HCT116 (cell line): Measurements from ENCODE around the gene DHRS12. TPM values are rescaled to one million over a fixed set of nuclear protein-coding genes. Genes with fewer than 3 reads are reported as not detected.

Experiments used
- ATAC-seq: fragments of 200-7000 bp; cut with Tn5 transposase; 2 replicates; pipeline ENCODE4 v1.9.1; 2020; ENCODE audit warnings: mild to moderate bottlenecking, moderate library complexity
- BruUV-seq: library from RNA; stranded (reverse); fragments of 400-500 nt; replicated peaks from 2 replicates; lab custom pipeline; 2021; lab: Mats Ljungman, UMichigan
- CTCF ChIA-PET: fragments of 300-600 bp; sonication (Branson Sonifier 250); formaldehyde crosslinking; loops from one replicate; lab custom pipeline; 2021; ENCODE audit warnings: antibody characterized with exemption; lab: Charles Lee
- POLR2A ChIA-PET: fragments of 300-600, 350-600 bp; sonication (Branson Sonifier 250); formaldehyde crosslinking; loops from one replicate; lab custom pipeline; 2021; ENCODE audit warnings: antibody characterized with exemption; lab: Charles Lee
- RAD21 ChIA-PET, 2 experiments: fragments of 300-600 bp; sonication (Branson Sonifier 250); formaldehyde crosslinking; loops; one replicate each; lab custom pipeline; 2023; ENCODE audit warnings: low total read pairs in 2 of 2; ENCODE audit not compliant: uncharacterized antibody in 2 of 2, unreplicated experiment in 2 of 2, low non-redundant PET in 1 of 2; lab: Charles Lee
- DNase-seq: peaks from one replicate; pipeline ENCODE4 v3.0.0-alpha.2; 2010; ENCODE audit warnings: low read depth, low spot score
- H2AFZ ChIP-seq: fragments of 200-600 bp; shearing (Covaris generic), sonication (generic); 2 replicates; pipeline ENCODE4 v1.6.1; 2017; ENCODE audit warnings: low read depth, mixed run types, mixed read lengths, antibody characterized with exemption, low read length; ENCODE audit not compliant: poor library complexity, severe bottlenecking
- H3K27ac ChIP-seq: 2 replicates; pipeline ENCODE4 v1.5.1; 2012; ENCODE audit warnings: low read depth, low read length
- H3K27me3 ChIP-seq: fragments of 200-600 bp; sonication (generic); 2 replicates; pipeline ENCODE4 v1.6.1; 2016; ENCODE audit warnings: mixed run types, low read length, mixed read lengths; ENCODE audit not compliant: insufficient read depth
- H3K36me3 ChIP-seq, 2 experiments: fragments of 200-500 bp in 1 of 2; fragments of 200-600 bp in 1 of 2; sonication (Bioruptor generic) in 1 of 2; sonication (generic) in 1 of 2; 2 replicates each; pipeline versions ENCODE4 v1.5.1 to v1.6.1; 2014 to 2016; ENCODE audit warnings: low read length in 2 of 2, inconsistent platforms in 1 of 2, mixed read lengths in 1 of 2, mixed run types in 1 of 2; ENCODE audit not compliant: insufficient read depth in 2 of 2, control insufficient read depth in 1 of 2
- H3K4me1 ChIP-seq, 2 experiments: fragments of 200-600 bp in 1 of 2; sonication (generic) in 1 of 2; 2 replicates each; pipeline versions ENCODE4 v1.5.1 to v1.6.1; 2012 to 2017; ENCODE audit warnings: low read length in 2 of 2, inconsistent platforms in 1 of 2, mild to moderate bottlenecking in 1 of 2, mixed read lengths in 1 of 2, mixed run types in 1 of 2, moderate library complexity in 1 of 2; ENCODE audit not compliant: insufficient read depth in 2 of 2, control insufficient read depth in 1 of 2
- H3K4me2 ChIP-seq: fragments of 200-600 bp; sonication (generic); 2 replicates; pipeline ENCODE4 v1.6.1; 2017; ENCODE audit warnings: mixed run types, low read length, mixed read lengths
- H3K4me3 ChIP-seq, 2 experiments: fragments of 200-600 bp in 1 of 2; sonication (generic) in 1 of 2; replicated peaks in 1 of 2; 2 replicates each; pipeline ENCODE4 v1.5.1; 2011 to 2016; ENCODE audit warnings: low read length in 2 of 2, control low read depth in 1 of 2, low read depth in 1 of 2, mild to moderate bottlenecking in 1 of 2, mixed read lengths in 1 of 2, mixed run types in 1 of 2
- H3K79me2 ChIP-seq: fragments of 200-600 bp; sonication (generic); 2 replicates; pipeline ENCODE4 v1.6.1; 2017; ENCODE audit warnings: mild to moderate bottlenecking, mixed run types, low read length, moderate library complexity, mixed read lengths; ENCODE audit not compliant: insufficient read depth
- H3K9ac ChIP-seq: fragments of 200-600 bp; sonication (generic); 2 replicates; pipeline ENCODE4 v1.6.1; 2016; ENCODE audit warnings: low read length, mixed read lengths
- H3K9me2 ChIP-seq: fragments of 200-600 bp; sonication (generic), shearing (Covaris generic); 2 replicates; pipeline ENCODE4 v1.6.1; 2017; ENCODE audit warnings: mixed run types, mild to moderate bottlenecking, moderate library complexity; ENCODE audit not compliant: insufficient read depth
- H3K9me3 ChIP-seq, 2 experiments: fragments of 200-500 bp in 1 of 2; fragments of 200-600 bp in 1 of 2; sonication (Bioruptor generic) in 1 of 2; sonication (generic) in 1 of 2; 2 replicates each; pipeline ENCODE4 v1.6.1; 2014 to 2017; ENCODE audit warnings: low read length in 2 of 2, mixed read lengths in 2 of 2, inconsistent platforms in 1 of 2, low read depth in 1 of 2, mild to moderate bottlenecking in 1 of 2, mixed run types in 1 of 2, moderate library complexity in 1 of 2; ENCODE audit not compliant: control insufficient read depth in 1 of 2, insufficient read depth in 1 of 2
- H4K20me1 ChIP-seq: fragments of 200-600 bp; sonication (generic), shearing (Covaris generic); 2 replicates; pipeline ENCODE4 v1.6.1; 2017; ENCODE audit warnings: mixed run types, mild to moderate bottlenecking, moderate library complexity; ENCODE audit not compliant: insufficient read depth
- CBX3 ChIP-seq: IDR thresholded peaks from 2 replicates; pipeline ENCODE4 v1.6.1; 2012; ENCODE audit warnings: low read depth
- CEBPB ChIP-seq: IDR thresholded peaks from 2 replicates; pipeline ENCODE4 v1.6.1; 2012; ENCODE audit warnings: low read depth
- CTCF ChIP-seq, 3 experiments: fragments of 200-600 bp in 1 of 3; sonication (generic) in 1 of 3; IDR thresholded peaks in 2 of 3; conservative IDR thresholded peaks in 1 of 3; 2 replicates each; pipeline ENCODE4 v1.5.1; 2012 to 2017; ENCODE audit warnings: low read depth in 2 of 3, low read length in 2 of 3, antibody characterized with exemption in 1 of 3, borderline replicate concordance in 1 of 3, control low read depth in 1 of 3, mild to moderate bottlenecking in 1 of 3, mixed read lengths in 1 of 3, mixed run types in 1 of 3, moderate library complexity in 1 of 3; ENCODE audit not compliant: insufficient read depth in 1 of 3
- EGR1 ChIP-seq: IDR thresholded peaks from 2 replicates; pipeline ENCODE4 v1.6.1; 2012; ENCODE audit warnings: low read depth
- EZH2 ChIP-seq: fragments of 200-600 bp; sonication (generic); IDR thresholded peaks from 2 replicates; pipeline ENCODE4 v1.6.1; 2017; ENCODE audit warnings: antibody characterized with exemption, mixed run types
- EZH2phosphoT487 ChIP-seq: fragments of 200-600 bp; IDR thresholded peaks from 2 replicates; pipeline ENCODE4 v1.6.1; 2018; ENCODE audit warnings: antibody characterized with exemption, borderline replicate concordance
- FOSL1 ChIP-seq: IDR thresholded peaks from 2 replicates; pipeline ENCODE4 v1.6.1; 2012; ENCODE audit warnings: low read depth
- POLR2A ChIP-seq: IDR thresholded peaks from 2 replicates; pipeline ENCODE4 v1.7.0; 2011; ENCODE audit warnings: borderline replicate concordance; ENCODE audit not compliant: insufficient read depth, insufficient read length; ENCODE audit errors: extremely low read depth
- POLR2AphosphoS5 ChIP-seq: IDR thresholded peaks from 2 replicates; pipeline ENCODE4 v1.6.1; 2011; ENCODE audit warnings: mild to moderate bottlenecking, low read depth, low read length, moderate library complexity
- RAD21 ChIP-seq: IDR thresholded peaks from 2 replicates; pipeline ENCODE4 v1.6.1; 2012; ENCODE audit warnings: low read depth, mild to moderate bottlenecking
- SP1 ChIP-seq: IDR thresholded peaks from 2 replicates; pipeline ENCODE4 v1.6.1; 2012; ENCODE audit warnings: low read depth
- TCF7L2 ChIP-seq: IDR thresholded peaks from 2 replicates; pipeline ENCODE4 v1.7.0; 2011; ENCODE audit warnings: borderline replicate concordance, inconsistent platforms; ENCODE audit not compliant: insufficient read depth, insufficient read length; ENCODE audit errors: extremely low read depth
- ZBTB33 ChIP-seq: IDR thresholded peaks from 2 replicates; pipeline ENCODE4 v1.6.1; 2011; ENCODE audit warnings: mild to moderate bottlenecking, low read length, moderate library complexity; ENCODE audit not compliant: insufficient replicate concordance; ENCODE audit errors: extremely low read depth
- ZNF274 ChIP-seq: fragments of 200-500 bp; sonication (Bioruptor generic); IDR thresholded peaks from 2 replicates; pipeline ENCODE4 v1.6.1; 2014; ENCODE audit warnings: mild to moderate bottlenecking, low read depth, low read length, inconsistent platforms
- intact Hi-C: fragments of 100-400 bp; cut with micrococcal nuclease; formaldehyde crosslinking; loops from 2 replicates; pipeline ENCODE4 v1.10.0; 2022
- total RNA-seq: library from RNA; stranded (reverse); gene quantifications from one replicate; pipeline ENCODE4 v1.2.1, GENCODE V29; 2021; ENCODE audit not compliant: unreplicated experiment

Gene DHRS12
- total RNA-seq, 1 experiment from 2014 or later, result 3.9 TPM

GRCh38 chr13:51768976-51769375 lies 35.0 kb downstream of the DHRS12 start:
- POLR2A ChIA-PET, result no interaction called here
- no TSS peak for BruUV-seq
- no peak for TF ChIP-seq CTCF (IDR thresholded peaks at IDR 0.05 in 2 of 3, conservative IDR thresholded peaks at IDR 0.05 in 1 of 3; ENCODE audit: borderline replicate concordance in 1 of 3, insufficient read depth in 1 of 3, low read depth in 2 of 3, low read length in 2 of 3)
- TF ChIP-seq CBX3, result no peak

GRCh38 chr13:51768378-51768921 lies 35.5 kb downstream of the DHRS12 start:
- BruUV-seq, result no TSS peak
- POLR2A ChIA-PET, result no interaction called here
- Histone ChIP-seq H3K27ac (no peak overlapping the region), H3K36me3 (no peaks in the 10 kb centered on the region), H3K9me3 (no peaks in the 10 kb centered on the region), H4K20me1 (no peaks in the 10 kb centered on the region), H3K9ac (no peak overlapping the region), H3K4me1 (peaks cover 5% of the 10 kb centered on the region in 2 experiments; a peak in 2 of 4 replicates), H3K9me2 (no peaks in the 10 kb centered on the region), H3K79me2 (no peaks in the 10 kb centered on the region), H2AFZ (no peak overlapping the region), H3K4me2 (no peak overlapping the region), H3K4me3 (no peak overlapping the region), H3K27me3 (no peaks in the 10 kb centered on the region)
- CTCF ChIA-PET, result no interaction called here
- no peak for ATAC-seq
- DNase-seq, result no peak
- intact Hi-C loops, result no loop called here
- RAD21 ChIA-PET, result no interaction called here
- TF ChIP-seq ZNF274 (no peak), POLR2AphosphoS5 (no peak), EZH2phosphoT487 (no peak), ZBTB33 (no peak), CTCF (IDR thresholded peaks at IDR 0.05 in 2 of 3, conservative IDR thresholded peaks at IDR 0.05 in 1 of 3; ENCODE audit: borderline replicate concordance in 1 of 3, insufficient read depth in 1 of 3, low read depth in 2 of 3, low read length in 2 of 3) (no peak), CEBPB (no peak), SP1 (no peak), POLR2A (no peak), FOSL1 (no peak), RAD21 (no peak), EGR1 (no peak), EZH2 (no peak), TCF7L2 (no peak)

More at GRCh38 chr13:51768976-51769375, 35.0 kb downstream of the DHRS12 start:
- no peaks in the 10 kb centered on the region for H3K9me2 ChIP-seq
- no peak overlapping the region for H2AFZ ChIP-seq
- ChIA-PET CTCF (no interaction called here), RAD21 (no interaction called here)
- no peaks in the 10 kb centered on the region for H3K27me3 ChIP-seq
- ATAC-seq, result no peak
- H3K79me2 ChIP-seq, result no peaks in the 10 kb centered on the region
- no peak overlapping the region for H3K27ac ChIP-seq
- no peak overlapping the region for H3K4me2 ChIP-seq
- H3K9me3 ChIP-seq, result no peaks in the 10 kb centered on the region
- DNase-seq, result no peak
- H3K4me1 ChIP-seq, result peaks cover 4 to 5% of the 10 kb centered on the region in 2 experiments; a peak in 2 of 4 replicates
- intact Hi-C loops, result no loop called here
- no peak overlapping the region for H3K9ac ChIP-seq
- H3K36me3 ChIP-seq, result no peaks in the 10 kb centered on the region
- H4K20me1 ChIP-seq, result no peaks in the 10 kb centered on the region
- H3K4me3 ChIP-seq, result no peak overlapping the region
